ENCODE measurements around the gene NTRK2.

Gene NTRK2

GRCh38 chr9:84748112-84748511 lies 78.6 kb downstream of the NTRK2 start:
- Histone ChIP-seq H3K9ac (ENCODE audit: low read depth, low read length, poor library complexity, severe bottlenecking) (no peak overlapping the region), H3F3A (ENCODE audit: low read depth) (no peaks in the 10 kb centered on the region), H3K27me3 (ENCODE audit: insufficient read depth, low read length, poor library complexity, severe bottlenecking) (no peaks in the 10 kb centered on the region), H3K9me3 (ENCODE audit: insufficient read depth, low read depth, low read length) (no peaks in the 10 kb centered on the region), H3K4me2 (ENCODE audit: low read depth, low read length, poor library complexity, severe bottlenecking) (no peak overlapping the region), H3K4me1 (ENCODE audit: insufficient read depth, low read length, poor library complexity, severe bottlenecking) (no peaks in the 10 kb centered on the region), H3K4me3 (ENCODE audit: low read length, poor library complexity, severe bottlenecking) (no peak overlapping the region), H3K36me3 (ENCODE audit: insufficient read depth, low read length) (no peaks in the 10 kb centered on the region), H4K20me1 (ENCODE audit: insufficient read depth, low read length, poor library complexity, severe bottlenecking) (no peaks in the 10 kb centered on the region), H3K9me2 (replicated peaks; ENCODE audit: low read depth, low read length) (no peaks in the 10 kb centered on the region), H2AFZ (ENCODE audit: low read length) (no peak overlapping the region), H3K79me2 (ENCODE audit: insufficient read depth, low read length) (no peaks in the 10 kb centered on the region)
- TF ChIP-seq CTCF (conservative IDR thresholded peaks at IDR 0.05; ENCODE audit: low read length) (no peak), EZH2phosphoT487 (IDR thresholded peaks at IDR 0.05; ENCODE audit: borderline replicate concordance) (no peak)

- Histone ChIP-seq H3K79me2 (ENCODE audit: insufficient read depth, low read length) (no peaks in the 10 kb centered on the region), H4K20me1 (ENCODE audit: insufficient read depth, low read length, poor library complexity, severe bottlenecking) (no peaks in the 10 kb centered on the region), H3K36me3 (ENCODE audit: insufficient read depth, low read length) (no peaks in the 10 kb centered on the region), H3F3A (ENCODE audit: low read depth) (no peaks in the 10 kb centered on the region), H2AFZ (ENCODE audit: low read length) (no peak overlapping the region), H3K9me2 (replicated peaks; ENCODE audit: low read depth, low read length) (no peaks in the 10 kb centered on the region), H3K27me3 (ENCODE audit: insufficient read depth, low read length, poor library complexity, severe bottlenecking) (no peaks in the 10 kb centered on the region), H3K9ac (ENCODE audit: low read depth, low read length, poor library complexity, severe bottlenecking) (no peak overlapping the region), H3K4me3 (ENCODE audit: low read length, poor library complexity, severe bottlenecking) (no peak overlapping the region), H3K4me2 (ENCODE audit: low read depth, low read length, poor library complexity, severe bottlenecking) (no peak overlapping the region), H3K4me1 (ENCODE audit: insufficient read depth, low read length, poor library complexity, severe bottlenecking) (no peaks in the 10 kb centered on the region), H3K9me3 (ENCODE audit: insufficient read depth, low read depth, low read length) (no peaks in the 10 kb centered on the region)
- no peak for TF ChIP-seq EZH2phosphoT487 (IDR thresholded peaks at IDR 0.05; ENCODE audit: borderline replicate concordance)
Measured at GRCh38 chr9:84750152-84750865, 80.8 kb downstream of the NTRK2 start.

GRCh38 chr9:84751921-84752320 lies 82.4 kb downstream of the NTRK2 start:
- H3K9ac ChIP-seq (ENCODE audit: low read depth, low read length, poor library complexity, severe bottlenecking), result no peak overlapping the region
- no peaks in the 10 kb centered on the region for H3K9me3 ChIP-seq (ENCODE audit: insufficient read depth, low read depth, low read length)
- no peaks in the 10 kb centered on the region for H3F3A ChIP-seq (ENCODE audit: low read depth)
- no peaks in the 10 kb centered on the region for H4K20me1 ChIP-seq (ENCODE audit: insufficient read depth, low read length, poor library complexity, severe bottlenecking)
- H3K4me3 ChIP-seq (ENCODE audit: low read length, poor library complexity, severe bottlenecking), result no peak overlapping the region
- no peaks in the 10 kb centered on the region for H3K79me2 ChIP-seq (ENCODE audit: insufficient read depth, low read length)
- no peaks in the 10 kb centered on the region for H3K27me3 ChIP-seq (ENCODE audit: insufficient read depth, low read length, poor library complexity, severe bottlenecking)
- no peak overlapping the region for H2AFZ ChIP-seq (ENCODE audit: low read length)
- no peaks in the 10 kb centered on the region for H3K9me2 ChIP-seq (replicated peaks; ENCODE audit: low read depth, low read length)
- TF ChIP-seq CTCF (conservative IDR thresholded peaks at IDR 0.05; ENCODE audit: low read length), result no peak
- TF ChIP-seq EZH2phosphoT487 (IDR thresholded peaks at IDR 0.05; ENCODE audit: borderline replicate concordance), result no peak
- no peaks in the 10 kb centered on the region for H3K4me1 ChIP-seq (ENCODE audit: insufficient read depth, low read length, poor library complexity, severe bottlenecking)
- no peak overlapping the region for H3K4me2 ChIP-seq (ENCODE audit: low read depth, low read length, poor library complexity, severe bottlenecking)
- no peaks in the 10 kb centered on the region for H3K36me3 ChIP-seq (ENCODE audit: insufficient read depth, low read length)

GRCh38 chr9:84754461-84754860 lies 84.9 kb downstream of the NTRK2 start:
- Histone ChIP-seq H3K27me3 (ENCODE audit: insufficient read depth, low read length, poor library complexity, severe bottlenecking) (no peaks in the 10 kb centered on the region), H3K36me3 (ENCODE audit: insufficient read depth, low read length) (no peaks in the 10 kb centered on the region), H4K20me1 (ENCODE audit: insufficient read depth, low read length, poor library complexity, severe bottlenecking) (no peaks in the 10 kb centered on the region), H3K79me2 (ENCODE audit: insufficient read depth, low read length) (no peaks in the 10 kb centered on the region), H3K9me3 (ENCODE audit: insufficient read depth, low read depth, low read length) (no peaks in the 10 kb centered on the region), H3K9me2 (replicated peaks; ENCODE audit: low read depth, low read length) (no peaks in the 10 kb centered on the region), H3F3A (ENCODE audit: low read depth) (no peaks in the 10 kb centered on the region), H3K9ac (ENCODE audit: low read depth, low read length, poor library complexity, severe bottlenecking) (no peak overlapping the region), H3K4me1 (ENCODE audit: insufficient read depth, low read length, poor library complexity, severe bottlenecking) (no peaks in the 10 kb centered on the region), H2AFZ (ENCODE audit: low read length) (no peak overlapping the region), H3K4me2 (ENCODE audit: low read depth, low read length, poor library complexity, severe bottlenecking) (no peak overlapping the region), H3K4me3 (ENCODE audit: low read length, poor library complexity, severe bottlenecking) (no peak overlapping the region)
- TF ChIP-seq EZH2phosphoT487 (IDR thresholded peaks at IDR 0.05; ENCODE audit: borderline replicate concordance) (no peak), CTCF (conservative IDR thresholded peaks at IDR 0.05; ENCODE audit: low read length) (no peak)

Data from Loucy (cell line).